Stimulated activated naive B cell treated with anti-CD40 and anti-IgM and Interleukin-4, amounts not matched to agents 10 μg/mL and 1 μg/mL and 100 μg/mL, for 72 hours (primary cell): ENCODE data around the gene PTPRK.

Source experiments
- ATAC-seq, 2 donors: fragments of 150-1000 bp; cut with Tn5 transposase; replicated peaks; 2 replicates each; pipeline ENCODE4 v1.10.0; 2021; ENCODE audit warnings: moderate library complexity in 1 of 2
- DNase-seq: peaks from one replicate; pipeline ENCODE4 v3.0.0; 2021
- H3K27ac Mint-ChIP-seq: one replicate; pipeline ENCODE4 v1.8.0; 2022; ENCODE audit warnings: mild to moderate bottlenecking, mixed read lengths
- H3K27me3 Mint-ChIP-seq, 2 donors: one replicate each; pipeline ENCODE4 v1.8.0; 2022; ENCODE audit warnings: mixed read lengths in 2 of 2
- H3K36me3 Mint-ChIP-seq, 2 donors: one replicate each; pipeline ENCODE4 v1.8.0; 2022; ENCODE audit warnings: mixed read lengths in 2 of 2, mild to moderate bottlenecking in 1 of 2
- H3K4me1 Mint-ChIP-seq, 2 donors: one replicate each; pipeline ENCODE4 v1.8.0; 2022; ENCODE audit warnings: mixed read lengths in 2 of 2, mild to moderate bottlenecking in 1 of 2
- H3K4me3 Mint-ChIP-seq, 2 donors: one replicate each; pipeline ENCODE4 v1.8.0; 2022; ENCODE audit warnings: mild to moderate bottlenecking in 2 of 2, mixed read lengths in 2 of 2, moderate library complexity in 1 of 2
- H3K9me3 Mint-ChIP-seq, 2 donors: one replicate each; pipeline ENCODE4 v1.8.0; 2022; ENCODE audit warnings: mixed read lengths in 2 of 2, mild to moderate bottlenecking in 1 of 2

The PTPRK gene

GRCh38 chr6:127963495-127963894, 556.9 kb downstream of the PTPRK start:
- DNase-seq (no peak), ATAC-seq (no peak)
- H3K4me1 Mint-ChIP-seq = no peaks in the 10 kb centered on the region
- H3K4me3 Mint-ChIP-seq = no peak overlapping the region
- H3K27me3 Mint-ChIP-seq = no peaks in the 10 kb centered on the region
- no peak overlapping the region for H3K27ac Mint-ChIP-seq
- H3K36me3 Mint-ChIP-seq = peaks cover 5 to 8% of the 10 kb centered on the region in 2 donors
- H3K9me3 Mint-ChIP-seq = no peaks in the 10 kb centered on the region

DNA sequence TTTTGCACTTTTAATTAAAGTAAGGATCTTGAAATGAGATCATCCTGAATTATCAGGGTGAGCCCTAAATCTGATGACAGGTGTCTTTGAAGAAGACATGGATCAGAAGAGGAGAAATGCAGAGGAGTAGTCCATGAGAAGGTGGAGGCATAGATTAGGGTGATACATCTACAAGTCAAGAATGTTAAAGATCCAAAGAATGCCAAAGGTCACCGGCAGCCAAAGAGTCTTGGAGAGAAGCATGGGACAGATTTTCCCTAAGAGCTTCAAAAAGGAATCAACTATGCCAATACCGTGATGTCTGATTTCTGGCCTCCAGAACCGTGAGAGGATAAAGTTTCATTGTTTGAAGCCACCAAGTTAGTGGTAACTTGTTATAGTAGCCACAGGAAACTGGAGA, 560.5 kb downstream of the PTPRK start:
- Mint-ChIP-seq H3K4me1 (no peaks in the 10 kb centered on the region), H3K9me3 (no peaks in the 10 kb centered on the region), H3K27ac (no peak overlapping the region), H3K36me3 (no peaks in the 10 kb centered on the region), H3K27me3 (no peaks in the 10 kb centered on the region), H3K4me3 (no peak overlapping the region)
- ATAC-seq = no peak
- DNase-seq = no peak

DNA sequence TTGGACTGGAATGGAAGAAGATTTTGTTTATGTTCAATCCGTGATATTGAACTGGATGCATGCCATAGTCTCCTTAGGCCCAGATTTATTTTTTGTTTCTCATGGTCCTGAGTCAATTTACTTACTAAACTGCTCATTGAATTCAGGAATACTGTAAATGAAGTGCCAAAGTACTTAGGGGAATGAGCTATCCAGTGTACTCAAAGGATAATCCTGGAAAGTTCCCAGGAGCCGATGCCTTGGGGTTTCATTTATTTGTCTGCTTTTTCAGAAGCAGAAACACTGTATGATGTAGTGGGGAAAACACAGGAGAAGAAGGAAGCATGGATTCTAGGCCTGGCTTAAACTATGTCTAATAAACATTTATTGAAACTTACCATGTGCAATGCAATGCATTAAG, 563.4 kb downstream of the PTPRK start:
- Mint-ChIP-seq H3K27me3 (no peaks in the 10 kb centered on the region), H3K4me3 (no peak overlapping the region), H3K4me1 (peaks cover 0 to 2% of the 10 kb centered on the region in 2 donors), H3K36me3 (no peaks in the 10 kb centered on the region), H3K27ac (no peak overlapping the region), H3K9me3 (peaks cover 0 to under 1% of the 10 kb centered on the region in 2 donors)
- no peak for DNase-seq
- no peak for ATAC-seq

DNA sequence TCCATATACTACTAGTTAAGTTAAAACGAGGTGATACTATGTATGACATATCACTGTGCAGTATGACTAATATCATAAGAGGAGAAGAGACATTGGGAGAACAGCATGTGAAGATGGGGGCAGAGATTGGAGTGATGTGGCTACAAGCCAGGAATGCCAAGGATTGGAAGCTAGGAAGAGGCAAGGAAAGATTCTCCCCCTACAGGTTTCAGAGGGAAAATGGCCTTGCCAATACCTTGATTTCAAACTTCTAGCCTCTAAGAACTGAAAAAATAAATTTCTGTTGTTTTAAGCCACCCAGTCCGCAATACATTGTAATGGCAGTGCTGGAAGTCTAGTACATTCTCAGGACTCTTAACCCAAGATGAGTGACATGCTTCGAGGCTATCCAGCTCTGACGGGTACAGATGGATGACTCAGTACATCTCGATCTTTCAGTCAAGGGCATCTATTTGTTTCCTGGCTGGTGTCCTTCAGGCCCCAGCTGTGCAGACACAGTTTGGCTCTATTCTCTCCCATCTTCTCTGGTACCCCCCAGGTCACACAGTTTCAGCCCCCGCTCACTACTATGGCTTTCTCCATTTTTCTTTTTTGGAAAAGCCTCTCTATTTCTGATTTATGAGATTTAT, 564.0 kb downstream of the PTPRK start:
- peaks cover 6 to 8% of the 10 kb centered on the region in 2 donors for H3K4me1 Mint-ChIP-seq
- ATAC-seq (no peak), DNase-seq (no peak)
- H3K27me3 Mint-ChIP-seq = no peaks in the 10 kb centered on the region
- H3K9me3 Mint-ChIP-seq = peaks cover 0 to 2% of the 10 kb centered on the region in 2 donors
- no peak overlapping the region for H3K27ac Mint-ChIP-seq
- H3K4me3 Mint-ChIP-seq = no peak overlapping the region
- no peaks in the 10 kb centered on the region for H3K36me3 Mint-ChIP-seq

- H3K36me3 Mint-ChIP-seq = no peaks in the 10 kb centered on the region
- peaks cover 0 to 2% of the 10 kb centered on the region in 2 donors for H3K9me3 Mint-ChIP-seq
- ATAC-seq (no peak), DNase-seq (no peak)
- H3K4me3 Mint-ChIP-seq = no peak overlapping the region
- no peaks in the 10 kb centered on the region for H3K27me3 Mint-ChIP-seq
- H3K4me1 Mint-ChIP-seq = peaks cover 17 to 24% of the 10 kb centered on the region in 2 donors
- H3K27ac Mint-ChIP-seq = no peak overlapping the region
Measured at GRCh38 chr6:127954082-127954481, 566.3 kb downstream of the PTPRK start.

DNA sequence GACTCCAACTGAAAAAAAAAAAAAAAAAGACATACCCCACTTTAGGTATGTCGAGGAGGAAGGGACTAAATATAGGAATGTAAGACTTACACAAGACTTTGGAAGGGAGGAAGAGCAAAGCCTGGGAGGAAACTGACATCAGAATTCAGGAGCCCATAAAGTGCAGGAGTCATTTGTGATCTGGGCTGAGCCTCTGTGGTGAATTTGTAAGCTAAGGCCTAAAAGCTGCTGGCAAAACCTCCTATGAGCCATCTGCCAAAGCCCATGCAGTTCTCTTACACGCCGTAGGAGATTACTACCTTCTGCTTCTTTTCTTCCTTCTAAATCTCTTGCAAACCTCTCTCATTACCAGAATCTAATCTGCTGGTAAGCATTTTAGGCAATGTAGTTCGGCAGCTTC, 567.6 kb downstream of the PTPRK start:
- ATAC-seq = no peak

DNA sequence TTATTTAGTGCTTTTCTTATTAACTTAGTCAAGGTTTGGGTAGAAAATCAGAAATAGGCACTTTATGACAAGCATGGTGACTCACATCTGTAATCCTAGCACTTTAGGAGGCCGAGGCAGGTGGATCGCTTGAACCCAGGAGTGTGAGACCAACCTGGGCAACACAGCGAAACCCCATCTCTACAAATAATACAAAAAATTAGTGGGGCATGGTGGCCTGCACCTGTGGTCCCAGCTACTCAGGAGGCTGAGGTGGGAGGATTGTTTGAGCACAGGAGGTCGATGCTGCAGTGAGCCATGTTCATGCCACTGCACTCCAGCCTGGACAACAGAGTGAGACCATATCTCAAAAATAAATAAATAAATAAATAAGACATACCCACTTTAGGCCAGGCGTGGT, 568.2 kb downstream of the PTPRK start:
- H3K36me3 Mint-ChIP-seq = no peaks in the 10 kb centered on the region
- no peak for DNase-seq
- H3K27me3 Mint-ChIP-seq = no peaks in the 10 kb centered on the region
- H3K9me3 Mint-ChIP-seq = peaks cover 0 to 2% of the 10 kb centered on the region in 2 donors
- no peak for ATAC-seq
- H3K4me1 Mint-ChIP-seq = peaks cover 17 to 24% of the 10 kb centered on the region in 2 donors
- H3K4me3 Mint-ChIP-seq = no peak overlapping the region
- H3K27ac Mint-ChIP-seq = no peak overlapping the region

More for the DNA sequence above, 567.6 kb downstream of the PTPRK start:
- DNase-seq = no peak
- H3K9me3 Mint-ChIP-seq = peaks cover 0 to 2% of the 10 kb centered on the region in 2 donors
- H3K36me3 Mint-ChIP-seq = no peaks in the 10 kb centered on the region
- H3K27ac Mint-ChIP-seq = no peak overlapping the region
- no peaks in the 10 kb centered on the region for H3K27me3 Mint-ChIP-seq
- no peak overlapping the region for H3K4me3 Mint-ChIP-seq
- peaks cover 17 to 24% of the 10 kb centered on the region in 2 donors for H3K4me1 Mint-ChIP-seq

DNA sequence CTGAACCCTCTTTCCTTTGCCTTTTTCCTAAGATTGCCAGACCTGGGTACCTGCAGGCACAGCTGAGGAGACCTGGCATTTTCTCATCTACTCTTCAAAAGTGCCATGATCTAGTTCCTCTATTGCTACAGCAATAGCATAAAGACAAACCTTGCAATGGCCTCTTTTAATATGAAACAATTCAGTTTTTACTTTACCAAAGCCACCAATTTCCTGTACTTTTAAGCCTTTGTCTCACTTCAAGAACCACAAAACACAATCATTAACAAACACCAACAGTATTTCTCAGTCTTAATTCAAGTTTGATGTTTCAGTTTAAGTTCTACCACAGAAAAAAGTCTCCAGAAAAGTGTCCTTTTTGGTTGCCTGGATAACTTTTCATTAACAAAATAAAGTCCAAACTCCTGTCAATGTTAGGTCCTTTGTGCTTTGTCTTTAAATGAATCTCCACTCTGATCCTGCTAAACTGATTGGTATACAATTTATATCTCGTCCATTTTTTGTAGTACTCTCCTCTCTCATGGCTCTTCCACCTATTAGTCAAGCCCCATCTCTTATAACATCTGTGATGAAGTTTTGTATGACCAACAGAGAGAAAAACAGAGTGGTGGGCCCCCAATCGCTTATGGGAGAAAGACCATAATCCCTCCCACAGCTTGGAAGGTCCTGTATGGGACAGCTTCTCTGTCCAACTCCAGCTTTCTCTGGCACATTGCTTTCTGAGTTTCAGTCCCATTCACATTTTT, 569.1 kb downstream of the PTPRK start:
- Mint-ChIP-seq H3K4me1 (peaks cover 17 to 24% of the 10 kb centered on the region in 2 donors), H3K36me3 (no peaks in the 10 kb centered on the region), H3K9me3 (peaks cover 0 to 3% of the 10 kb centered on the region in 2 donors), H3K27me3 (no peaks in the 10 kb centered on the region), H3K27ac (peak overlapping the region; percentile 38), H3K4me3 (peak overlapping the region; percentile 29 to 54)
- DNase-seq (no peak), ATAC-seq (peak; percentile 68 to 70)

- H3K9me3 Mint-ChIP-seq = peaks cover 0 to 6% of the 10 kb centered on the region in 2 donors
- H3K4me3 Mint-ChIP-seq = peak overlapping the region; percentile 29 to 54
- DNase-seq (peak; percentile 0), ATAC-seq (peak; percentile 80 to 81)
- H3K36me3 Mint-ChIP-seq = no peaks in the 10 kb centered on the region
- H3K27me3 Mint-ChIP-seq = no peaks in the 10 kb centered on the region
- H3K27ac Mint-ChIP-seq = peak overlapping the region; percentile 38
- H3K4me1 Mint-ChIP-seq = peaks cover 17 to 24% of the 10 kb centered on the region in 2 donors
Measured at GRCh38 chr6:127950566-127951145, 569.7 kb downstream of the PTPRK start.

DNA sequence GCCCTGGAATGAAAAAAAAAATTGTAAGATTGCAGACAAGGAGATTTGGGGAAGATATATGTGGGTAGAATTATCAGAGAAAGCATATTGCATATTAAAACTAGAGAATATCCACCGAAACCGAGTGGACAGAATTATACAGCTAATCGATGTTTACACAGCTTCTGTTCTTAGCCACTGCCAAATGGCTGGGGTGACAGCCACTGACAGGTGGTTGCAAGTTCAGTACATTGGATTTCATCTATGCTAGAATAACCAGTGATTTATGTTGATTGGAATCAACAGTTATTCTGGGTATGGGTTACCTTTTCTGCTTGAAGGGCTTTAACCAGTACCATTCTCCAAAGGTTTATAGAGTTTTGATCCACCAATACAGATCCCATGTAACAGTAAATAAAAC, 571.1 kb downstream of the PTPRK start:
- Mint-ChIP-seq H3K36me3 (no peaks in the 10 kb centered on the region), H3K4me1 (peaks cover 17 to 24% of the 10 kb centered on the region in 2 donors), H3K9me3 (peaks cover 0 to 8% of the 10 kb centered on the region in 2 donors), H3K4me3 (no peak overlapping the region), H3K27ac (no peak overlapping the region), H3K27me3 (no peaks in the 10 kb centered on the region)
- ATAC-seq (no peak), DNase-seq (no peak)

GRCh38 chr6:127946388-127946787, 574.0 kb downstream of the PTPRK start:
- peaks cover 0 to 6% of the 10 kb centered on the region in 2 donors for H3K9me3 Mint-ChIP-seq
- H3K4me3 Mint-ChIP-seq = no peak overlapping the region
- H3K36me3 Mint-ChIP-seq = no peaks in the 10 kb centered on the region
- H3K4me1 Mint-ChIP-seq = peaks cover 11 to 16% of the 10 kb centered on the region in 2 donors
- DNase-seq (no peak), ATAC-seq (no peak)
- peaks cover 6 to 8% of the 10 kb centered on the region in 2 donors for H3K27me3 Mint-ChIP-seq
- H3K27ac Mint-ChIP-seq = no peak overlapping the region

GRCh38 chr6:127945434-127946097, 574.8 kb downstream of the PTPRK start:
- Mint-ChIP-seq H3K27ac (no peak overlapping the region), H3K36me3 (no peaks in the 10 kb centered on the region), H3K4me3 (no peak overlapping the region), H3K4me1 (peaks cover 3 to 8% of the 10 kb centered on the region in 2 donors), H3K27me3 (peaks cover 6 to 8% of the 10 kb centered on the region in 2 donors), H3K9me3 (peaks cover 0 to 6% of the 10 kb centered on the region in 2 donors)
- no peak for ATAC-seq
- DNase-seq = no peak

DNA sequence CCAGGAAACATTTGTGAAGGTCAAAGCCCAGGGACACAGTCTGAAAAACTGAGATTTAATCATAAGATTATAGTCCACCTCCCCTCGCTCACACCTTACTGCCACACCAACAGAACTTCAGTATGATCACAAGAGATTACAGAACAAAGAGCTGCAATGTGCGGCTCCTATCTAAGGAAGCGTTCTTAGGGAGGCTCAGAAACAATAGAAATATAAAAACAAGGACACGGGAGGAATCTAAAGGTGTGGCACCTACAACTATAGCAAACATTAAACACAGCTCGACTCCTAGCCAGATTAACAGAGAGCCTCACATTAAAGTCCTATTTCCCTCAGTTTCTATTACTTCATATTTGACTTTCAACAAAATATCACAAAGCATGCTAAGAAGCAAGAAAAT, 579.2 kb downstream of the PTPRK start:
- Mint-ChIP-seq H3K27me3 (peaks cover 6 to 8% of the 10 kb centered on the region in 2 donors), H3K4me1 (no peaks in the 10 kb centered on the region), H3K9me3 (peaks cover 0 to 4% of the 10 kb centered on the region in 2 donors), H3K27ac (no peak overlapping the region), H3K36me3 (no peaks in the 10 kb centered on the region), H3K4me3 (no peak overlapping the region)
- DNase-seq = no peak
- no peak for ATAC-seq

DNA sequence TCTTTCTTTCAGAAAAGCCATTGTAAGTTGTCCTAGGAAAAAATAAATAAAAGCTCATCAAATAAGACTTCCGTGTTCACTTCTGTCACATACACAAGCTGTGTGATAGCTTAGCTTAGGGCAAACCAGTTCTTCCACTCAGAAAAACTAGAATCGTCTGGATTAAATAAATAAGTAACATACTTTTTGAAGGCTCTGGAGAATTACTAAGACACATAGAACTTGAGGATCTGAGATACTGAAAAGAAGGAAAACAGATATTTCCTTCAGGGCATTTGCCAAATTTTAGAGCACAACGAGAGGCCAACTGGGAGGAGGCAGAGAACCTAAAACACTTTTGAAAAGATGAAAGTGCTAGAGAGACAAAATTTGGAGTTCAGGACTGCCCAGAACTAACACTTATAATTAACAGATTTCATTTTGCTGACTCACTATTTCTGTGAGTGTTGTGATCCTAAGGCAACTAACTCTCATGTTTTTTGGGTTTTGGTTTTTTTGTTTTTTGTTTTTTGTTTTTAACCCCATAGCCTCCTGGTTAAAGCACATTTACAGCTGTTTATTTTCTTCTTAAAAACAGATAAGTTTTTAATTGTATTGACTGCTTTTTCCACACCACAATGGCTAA, 580.8 kb downstream of the PTPRK start:
- H3K4me3 Mint-ChIP-seq = no peak overlapping the region
- no peak for DNase-seq
- H3K9me3 Mint-ChIP-seq = no peaks in the 10 kb centered on the region
- ATAC-seq = no peak
- H3K27me3 Mint-ChIP-seq = peaks cover 6 to 8% of the 10 kb centered on the region in 2 donors
- no peak overlapping the region for H3K27ac Mint-ChIP-seq
- H3K36me3 Mint-ChIP-seq = no peaks in the 10 kb centered on the region
- no peaks in the 10 kb centered on the region for H3K4me1 Mint-ChIP-seq
